Measurements from ENCODE around the gene YAF2.
"Not testable (repeated sequence)": the region's sequence is repeated elsewhere in the genome, so short reads cannot be mapped to it uniquely, and the experiment has no call there.

The YAF2 gene

GRCh38 chr12:42196723-42197603, 41.1 kb downstream of the YAF2 start:
- no peak for DNase-seq (ENCODE audit: low spot score)

- no peak for DNase-seq (ENCODE audit: low spot score)
Measured at GRCh38 chr12:42192686-42193085, 45.4 kb downstream of the YAF2 start.

- no peak for DNase-seq (ENCODE audit: low spot score)
Measured at GRCh38 chr12:42192258-42192657, 45.8 kb downstream of the YAF2 start.

GRCh38 chr12:42190376-42190775, 47.7 kb downstream of the YAF2 start:
- DNase-seq (ENCODE audit: low spot score): no peak

GRCh38 chr12:42188275-42188674, 49.8 kb downstream of the YAF2 start:
- not testable (repeated sequence) for DNase-seq (ENCODE audit: low spot score)

- no peak for DNase-seq (ENCODE audit: low spot score)
Measured at GRCh38 chr12:42187799-42188198, 50.2 kb downstream of the YAF2 start.

GRCh38 chr12:42186793-42187192, 51.3 kb downstream of the YAF2 start:
- no peak for DNase-seq (ENCODE audit: low spot score)

GRCh38 chr12:42182394-42182793, 55.7 kb downstream of the YAF2 start:
- no peak for DNase-seq (ENCODE audit: low spot score)

- DNase-seq (ENCODE audit: low spot score): no peak
Measured at GRCh38 chr12:42180990-42181596, 57.0 kb downstream of the YAF2 start.

- DNase-seq (ENCODE audit: low spot score): no peak
Measured at GRCh38 chr12:42178101-42178500, 59.9 kb downstream of the YAF2 start.

GRCh38 chr12:42174978-42175377, 63.1 kb downstream of the YAF2 start:
- DNase-seq (ENCODE audit: low spot score): no peak

GRCh38 chr12:42173961-42174521, 64.0 kb downstream of the YAF2 start:
- no peak for DNase-seq (ENCODE audit: low spot score)

- DNase-seq (ENCODE audit: low spot score): no peak
Measured at GRCh38 chr12:42172441-42173210, 65.4 kb downstream of the YAF2 start.

- DNase-seq (ENCODE audit: low spot score): no peak
Measured at GRCh38 chr12:42167711-42168110, 70.3 kb downstream of the YAF2 start.

GRCh38 chr12:42166501-42166900, 71.5 kb downstream of the YAF2 start:
- no peak for DNase-seq (ENCODE audit: low spot score)

GRCh38 chr12:42163913-42164312, 74.1 kb downstream of the YAF2 start:
- DNase-seq (ENCODE audit: low spot score): no peak

- DNase-seq (ENCODE audit: low spot score): no peak
Measured at GRCh38 chr12:42162965-42163364, 75.1 kb downstream of the YAF2 start.

- no peak for DNase-seq (ENCODE audit: low spot score)
Measured at GRCh38 chr12:42162193-42162592, 75.9 kb downstream of the YAF2 start.

GRCh38 chr12:42161529-42161928, 76.5 kb downstream of the YAF2 start:
- no peak for DNase-seq (ENCODE audit: low spot score)

- DNase-seq (ENCODE audit: low spot score): no peak
Measured at GRCh38 chr12:42156232-42156631, 81.8 kb downstream of the YAF2 start.

GRCh38 chr12:42145552-42146215, 92.4 kb downstream of the YAF2 start:
- peak; percentile 51 for DNase-seq (ENCODE audit: low spot score)

GRCh38 chr12:42145197-42145549, 92.9 kb downstream of the YAF2 start:
- no peak for DNase-seq (ENCODE audit: low spot score)
